Vagina (tissue), 2 donors: ENCODE data around the gene TOX3.

ENCODE experiments used
- POLR2A ChIP-seq, 2 donors: fragments of 450-650 bp; IDR thresholded peaks; one replicate each; pipeline ENCODE4 v1.6.1; 2017; ENCODE audit warnings: antibody characterized with exemption in 2 of 2, mild to moderate bottlenecking in 2 of 2, moderate library complexity in 2 of 2
- POLR2AphosphoS5 ChIP-seq, 2 donors: sonication (generic); formaldehyde crosslinking; IDR thresholded peaks; one replicate each; pipeline ENCODE4 v1.9.0; 2017; ENCODE audit warnings: antibody characterized with exemption in 2 of 2, mild to moderate bottlenecking in 2 of 2, low read depth in 1 of 2; ENCODE audit not compliant: insufficient read depth in 1 of 2
- TF ChIP-seq, protein P1 (sequence below), 3 experiments: fragments of 450-650 bp in 2 of 3; fragments of 200-600 bp in 1 of 3; sonication (generic) in 1 of 3; IDR thresholded peaks; one replicate each; pipeline ENCODE4 v1.5.1; 2017 to 2019; ENCODE audit warnings: antibody characterized with exemption in 3 of 3, mild to moderate bottlenecking in 2 of 3, moderate library complexity in 2 of 3

DNA sequence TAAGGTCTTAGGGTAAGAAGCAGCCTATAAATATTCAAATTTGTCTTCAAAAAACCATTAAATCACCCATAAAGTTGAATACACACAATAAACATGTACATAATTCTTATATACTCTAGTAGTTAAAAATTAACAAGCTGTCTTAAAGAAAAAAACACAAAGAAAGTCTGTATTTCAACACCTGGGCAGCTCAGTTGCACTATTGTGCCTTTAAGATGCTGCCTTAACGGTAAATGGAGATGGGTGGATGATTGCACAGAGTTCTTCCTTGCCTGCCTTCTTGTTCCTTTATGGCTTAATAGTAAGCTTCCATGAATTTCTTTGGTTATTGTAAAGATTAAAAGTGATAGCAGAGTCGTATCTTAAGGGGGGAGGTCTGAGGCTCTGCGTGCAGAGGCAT, 105.1 kb downstream of the TOX3 start:
- no peak for TF ChIP-seq POLR2A (IDR thresholded peaks at IDR 0.05)
- TF ChIP-seq, protein P1, sequence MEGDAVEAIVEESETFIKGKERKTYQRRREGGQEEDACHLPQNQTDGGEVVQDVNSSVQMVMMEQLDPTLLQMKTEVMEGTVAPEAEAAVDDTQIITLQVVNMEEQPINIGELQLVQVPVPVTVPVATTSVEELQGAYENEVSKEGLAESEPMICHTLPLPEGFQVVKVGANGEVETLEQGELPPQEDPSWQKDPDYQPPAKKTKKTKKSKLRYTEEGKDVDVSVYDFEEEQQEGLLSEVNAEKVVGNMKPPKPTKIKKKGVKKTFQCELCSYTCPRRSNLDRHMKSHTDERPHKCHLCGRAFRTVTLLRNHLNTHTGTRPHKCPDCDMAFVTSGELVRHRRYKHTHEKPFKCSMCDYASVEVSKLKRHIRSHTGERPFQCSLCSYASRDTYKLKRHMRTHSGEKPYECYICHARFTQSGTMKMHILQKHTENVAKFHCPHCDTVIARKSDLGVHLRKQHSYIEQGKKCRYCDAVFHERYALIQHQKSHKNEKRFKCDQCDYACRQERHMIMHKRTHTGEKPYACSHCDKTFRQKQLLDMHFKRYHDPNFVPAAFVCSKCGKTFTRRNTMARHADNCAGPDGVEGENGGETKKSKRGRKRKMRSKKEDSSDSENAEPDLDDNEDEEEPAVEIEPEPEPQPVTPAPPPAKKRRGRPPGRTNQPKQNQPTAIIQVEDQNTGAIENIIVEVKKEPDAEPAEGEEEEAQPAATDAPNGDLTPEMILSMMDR (IDR thresholded peaks at IDR 0.05) = no peak
- TF ChIP-seq POLR2AphosphoS5 (IDR thresholded peaks at IDR 0.05; ENCODE audit: insufficient read depth in 1 of 2, low read depth in 1 of 2) = no peak
